BLaER1 (cell line): Measurements from ENCODE around the gene OR1F1.

Experiments used
- H3K27ac ChIP-seq: shearing (Covaris generic); formaldehyde crosslinking; 2 replicates; pipeline ENCODE4 v1.8.1; 2022
- H3K27me3 ChIP-seq: shearing (Covaris generic); formaldehyde crosslinking; 2 replicates; pipeline ENCODE4 v1.8.1; 2022
- H3K36me3 ChIP-seq: shearing (Covaris generic); formaldehyde crosslinking; 2 replicates; pipeline ENCODE4 v1.8.1; 2022
- H3K4me1 ChIP-seq: shearing (Covaris generic); formaldehyde crosslinking; 2 replicates; pipeline ENCODE4 v1.8.1; 2022
- H3K4me2 ChIP-seq: shearing (Covaris generic); formaldehyde crosslinking; 2 replicates; pipeline ENCODE4 v1.8.1; 2022
- H3K4me3 ChIP-seq: shearing (Covaris generic); formaldehyde crosslinking; 2 replicates; pipeline ENCODE4 v1.8.1; 2022
- H3K9ac ChIP-seq: shearing (Covaris generic); formaldehyde crosslinking; 2 replicates; pipeline ENCODE4 v1.8.1; 2022
- H3K9me3 ChIP-seq: shearing (Covaris generic); formaldehyde crosslinking; 2 replicates; pipeline ENCODE4 v1.8.1; 2022
- H4K20me1 ChIP-seq: shearing (Covaris generic); formaldehyde crosslinking; 2 replicates; pipeline ENCODE4 v1.8.1; 2022
- Cebpa-rat ChIP-seq: shearing (Covaris generic); IDR thresholded peaks from 2 replicates; pipeline ENCODE4 v1.8.1; 2022

Gene OR1F1

GRCh38 chr16:3149630-3150345, 38.2 kb upstream of the OR1F1 start:
- TF ChIP-seq Cebpa-rat = no peak
- H3K9ac ChIP-seq = peak overlapping the region; percentile 77
- H4K20me1 ChIP-seq = no peaks in the 10 kb centered on the region
- peaks cover 60% of the 10 kb centered on the region for H3K27me3 ChIP-seq
- H3K4me1 ChIP-seq = peaks cover 29% of the 10 kb centered on the region
- H3K4me3 ChIP-seq = peak overlapping the region; percentile 77
- H3K9me3 ChIP-seq = peaks cover under 1% of the 10 kb centered on the region; the same call in 1 of the 2 replicates
- peak overlapping the region; percentile 71 for H3K27ac ChIP-seq
- H3K36me3 ChIP-seq = no peaks in the 10 kb centered on the region
- peak overlapping the region; percentile 99 for H3K4me2 ChIP-seq

- H3K4me2 ChIP-seq = peak overlapping the region; percentile 99
- no peaks in the 10 kb centered on the region for H3K36me3 ChIP-seq
- H3K9me3 ChIP-seq = peaks cover 9% of the 10 kb centered on the region
- H3K27ac ChIP-seq = peak overlapping the region; percentile 71
- H3K4me1 ChIP-seq = peaks cover 25% of the 10 kb centered on the region
- peaks cover 68% of the 10 kb centered on the region for H3K27me3 ChIP-seq
- H3K9ac ChIP-seq = peak overlapping the region; percentile 77
- peak overlapping the region; percentile 77 for H3K4me3 ChIP-seq
- no peaks in the 10 kb centered on the region for H4K20me1 ChIP-seq
- TF ChIP-seq Cebpa-rat = no peak
Measured at GRCh38 chr16:3150346-3151218, 37.4 kb upstream of the OR1F1 start.

GRCh38 chr16:3152027-3152276, 36.1 kb upstream of the OR1F1 start:
- H3K9me3 ChIP-seq = peaks cover 15% of the 10 kb centered on the region
- no peak overlapping the region for H3K27ac ChIP-seq
- H3K27me3 ChIP-seq = peaks cover 82% of the 10 kb centered on the region
- H4K20me1 ChIP-seq = no peaks in the 10 kb centered on the region
- no peaks in the 10 kb centered on the region for H3K36me3 ChIP-seq
- H3K4me3 ChIP-seq = peak overlapping the region; percentile 77
- peak overlapping the region; percentile 55; the same call in 1 of the 2 replicates for H3K9ac ChIP-seq
- peak overlapping the region; percentile 99 for H3K4me2 ChIP-seq
- H3K4me1 ChIP-seq = peaks cover 25% of the 10 kb centered on the region
- no peak for TF ChIP-seq Cebpa-rat

- peak overlapping the region; percentile 50; the same call in 1 of the 2 replicates for H3K9ac ChIP-seq
- H3K4me1 ChIP-seq = peaks cover 27% of the 10 kb centered on the region
- H3K4me3 ChIP-seq = peak overlapping the region; percentile 77
- H3K9me3 ChIP-seq = peaks cover 15% of the 10 kb centered on the region
- no peak overlapping the region for H3K27ac ChIP-seq
- no peaks in the 10 kb centered on the region for H3K36me3 ChIP-seq
- peaks cover 1% of the 10 kb centered on the region; the same call in 1 of the 2 replicates for H4K20me1 ChIP-seq
- no peak for TF ChIP-seq Cebpa-rat
- H3K4me2 ChIP-seq = peak overlapping the region; percentile 99
- peaks cover 87% of the 10 kb centered on the region for H3K27me3 ChIP-seq
Measured at GRCh38 chr16:3152277-3152990, 35.6 kb upstream of the OR1F1 start.

- Histone ChIP-seq H3K9me3 (peaks cover 15% of the 10 kb centered on the region), H3K9ac (no peak overlapping the region), H3K4me3 (peak overlapping the region; percentile 77), H3K27me3 (peaks cover 92% of the 10 kb centered on the region), H3K4me2 (peak overlapping the region; percentile 99), H4K20me1 (peaks cover 7% of the 10 kb centered on the region), H3K4me1 (peaks cover 32% of the 10 kb centered on the region), H3K27ac (no peak overlapping the region), H3K36me3 (no peaks in the 10 kb centered on the region)
- TF ChIP-seq Cebpa-rat = no peak
Measured at GRCh38 chr16:3152991-3153368, 35.0 kb upstream of the OR1F1 start.

GRCh38 chr16:3155181-3155580, 32.8 kb upstream of the OR1F1 start:
- Histone ChIP-seq H3K4me3 (no peak overlapping the region), H3K4me1 (peaks cover 31% of the 10 kb centered on the region), H3K27ac (no peak overlapping the region), H3K36me3 (no peaks in the 10 kb centered on the region), H4K20me1 (peaks cover 12% of the 10 kb centered on the region), H3K27me3 (peaks cover 95% of the 10 kb centered on the region), H3K9me3 (peaks cover 15% of the 10 kb centered on the region), H3K4me2 (no peak overlapping the region), H3K9ac (no peak overlapping the region)
- no peak for TF ChIP-seq Cebpa-rat

- no peaks in the 10 kb centered on the region for H3K36me3 ChIP-seq
- peaks cover 36% of the 10 kb centered on the region for H3K4me1 ChIP-seq
- no peak overlapping the region for H3K4me3 ChIP-seq
- TF ChIP-seq Cebpa-rat = no peak
- no peak overlapping the region for H3K4me2 ChIP-seq
- H3K9me3 ChIP-seq = peaks cover 15% of the 10 kb centered on the region
- no peak overlapping the region for H3K27ac ChIP-seq
- H3K9ac ChIP-seq = no peak overlapping the region
- H4K20me1 ChIP-seq = peaks cover 12% of the 10 kb centered on the region
- peaks cover 92% of the 10 kb centered on the region for H3K27me3 ChIP-seq
Measured at GRCh38 chr16:3155972-3156371, 32.0 kb upstream of the OR1F1 start.

GRCh38 chr16:3157229-3158025, 30.6 kb upstream of the OR1F1 start:
- Histone ChIP-seq H3K9ac (peak overlapping the region; percentile 75), H3K4me2 (peak overlapping the region; percentile 89), H3K27me3 (peaks cover 78% of the 10 kb centered on the region), H3K27ac (no peak overlapping the region), H3K36me3 (no peaks in the 10 kb centered on the region), H3K9me3 (peaks cover 15% of the 10 kb centered on the region), H3K4me3 (peak overlapping the region; percentile 68), H4K20me1 (peaks cover 12% of the 10 kb centered on the region), H3K4me1 (peaks cover 31% of the 10 kb centered on the region)
- TF ChIP-seq Cebpa-rat = no peak

- Histone ChIP-seq H3K36me3 (no peaks in the 10 kb centered on the region), H4K20me1 (peaks cover 12% of the 10 kb centered on the region), H3K9ac (peak overlapping the region; percentile 75), H3K27me3 (peaks cover 71% of the 10 kb centered on the region), H3K4me1 (peaks cover 32% of the 10 kb centered on the region), H3K4me3 (peak overlapping the region; percentile 68), H3K27ac (peak overlapping the region; percentile 55), H3K4me2 (peak overlapping the region; percentile 89), H3K9me3 (peaks cover 15% of the 10 kb centered on the region)
- TF ChIP-seq Cebpa-rat = no peak
Measured at GRCh38 chr16:3158026-3158509, 29.9 kb upstream of the OR1F1 start.
